GM19240 (cell line): ENCODE measurements around the gene UBXN2A.
"Not testable (repeated sequence)": the region's sequence is repeated elsewhere in the genome, so short reads cannot be mapped to it uniquely, and the experiment has no call there.

Source experiments
- DNase-seq: peaks from one replicate; pipeline ENCODE4 v3.0.0; 2011; ENCODE audit warnings: low spot score; ENCODE audit not compliant: insufficient read length

UBXN2A gene

DNA sequence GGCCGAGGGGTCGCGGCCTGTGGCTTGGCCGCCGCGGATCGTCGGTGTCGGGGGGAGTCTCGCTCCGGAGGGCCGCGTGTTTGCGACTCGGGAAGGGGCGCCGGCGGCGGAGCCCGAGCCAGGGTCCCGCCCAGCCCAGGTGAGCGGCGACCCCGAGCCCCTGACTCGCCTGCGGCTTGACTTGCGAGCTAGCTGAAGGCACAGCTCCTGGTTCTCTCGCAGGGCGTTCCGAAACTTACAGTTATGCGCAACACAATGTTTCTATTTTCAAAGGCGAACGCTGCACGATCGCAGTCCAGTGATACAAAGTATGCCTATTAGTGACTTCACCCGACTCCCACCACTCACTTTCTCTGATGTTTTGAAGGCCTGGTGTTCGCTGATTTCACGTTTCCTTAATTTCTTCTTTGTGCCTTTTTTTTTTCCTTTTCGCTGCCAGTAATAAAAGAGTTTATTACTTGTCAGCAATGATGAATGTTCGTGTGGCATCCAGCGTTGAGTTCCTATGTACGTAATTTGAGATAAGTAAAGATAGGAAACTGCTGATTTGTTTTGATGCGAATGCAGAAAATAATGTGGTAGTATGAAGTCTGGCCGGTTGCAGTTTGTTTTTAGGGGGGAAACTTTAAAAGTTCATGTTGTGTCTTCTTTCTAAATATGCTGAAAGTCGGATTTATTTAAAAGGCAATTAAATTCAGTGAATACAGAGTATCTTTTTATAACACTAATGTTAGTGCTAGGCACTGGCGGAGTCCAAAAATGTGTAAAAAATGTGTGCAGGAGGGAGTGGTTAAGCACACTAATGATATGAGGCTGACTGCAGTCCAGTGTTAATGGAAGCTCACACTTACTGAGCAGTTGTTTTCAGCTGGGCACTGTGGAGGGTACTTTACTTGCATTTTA, 706 bp downstream of the UBXN2A start:
- peak; percentile 36 for DNase-seq

DNA sequence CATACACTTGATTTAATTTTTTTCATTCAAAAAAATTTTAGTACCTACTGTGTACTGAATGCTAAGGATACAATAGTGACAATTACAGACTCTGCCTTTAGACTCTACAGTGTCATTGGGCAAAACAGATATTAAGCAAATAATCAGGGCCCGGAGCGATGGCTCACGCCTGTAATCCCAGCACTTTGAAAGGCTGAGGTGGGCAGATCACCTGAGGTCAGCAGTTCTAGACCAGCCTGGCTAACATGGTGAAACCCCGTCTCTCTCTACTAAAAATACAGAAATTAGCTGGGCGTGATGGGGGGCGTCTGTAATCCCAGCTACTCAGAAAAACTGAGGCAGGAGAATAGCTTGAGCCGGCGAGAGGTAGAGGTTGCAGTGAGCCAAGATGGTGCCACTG, 1.4 kb downstream of the UBXN2A start:
- DNase-seq = no peak

DNA sequence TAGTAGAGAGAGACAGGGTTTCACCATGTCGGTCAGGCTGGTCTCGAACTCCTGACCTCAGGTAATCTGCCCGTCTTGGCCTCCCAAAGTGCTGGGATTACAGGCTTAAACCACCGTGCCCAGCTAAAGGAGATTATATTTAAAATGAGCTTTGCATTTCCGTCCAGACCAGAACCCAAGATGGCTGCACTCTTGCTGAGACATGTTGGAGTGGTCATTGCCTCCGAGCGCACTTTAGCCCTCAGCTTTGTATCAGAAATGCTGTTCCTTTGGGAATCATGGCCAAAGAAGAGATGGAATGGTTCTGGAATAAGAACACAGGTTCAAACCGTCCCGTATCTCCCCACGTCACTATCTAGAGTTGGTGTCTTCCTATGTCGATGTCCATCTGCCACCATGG, 3.4 kb downstream of the UBXN2A start:
- no peak for DNase-seq

DNA sequence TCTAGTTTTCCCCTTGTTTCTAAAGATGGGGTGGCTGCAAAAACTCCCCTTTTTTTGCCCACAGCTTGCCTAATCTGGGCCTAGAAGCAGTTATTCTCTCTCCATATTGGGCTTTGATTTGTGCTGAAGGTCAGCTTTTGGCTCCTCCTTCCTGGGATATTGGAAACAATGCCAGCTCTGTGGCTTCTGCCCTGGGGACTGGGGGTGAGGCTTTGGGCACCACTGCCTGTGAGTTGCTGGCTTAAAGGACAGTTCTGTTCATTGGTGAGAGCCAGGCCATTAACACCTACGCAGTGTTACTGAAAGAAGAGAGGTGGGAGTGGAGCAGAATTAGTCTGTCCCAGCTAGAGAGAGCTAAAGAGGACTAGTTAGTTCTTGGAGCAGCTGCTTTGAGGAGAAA, 4.3 kb downstream of the UBXN2A start:
- DNase-seq = no peak

DNA sequence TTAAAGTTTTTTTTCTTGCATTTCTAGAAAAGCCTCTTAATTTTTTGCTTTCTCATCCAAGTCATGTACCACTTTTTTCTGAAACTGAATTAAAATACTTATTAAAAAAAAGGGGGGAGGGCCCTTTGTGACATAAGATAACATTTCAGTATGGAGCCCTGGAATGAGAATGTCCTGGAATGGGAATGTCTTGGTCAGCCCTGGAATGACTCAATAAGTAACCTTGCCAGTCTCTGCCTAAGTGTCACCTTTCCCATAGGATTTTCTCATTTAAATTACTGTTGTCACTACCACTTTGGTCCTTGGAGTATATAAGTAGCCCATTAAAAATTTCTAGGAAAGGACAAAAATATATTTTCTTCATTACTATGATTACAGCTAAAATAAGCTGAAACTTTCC, 4.7 kb downstream of the UBXN2A start:
- no peak for DNase-seq

DNA sequence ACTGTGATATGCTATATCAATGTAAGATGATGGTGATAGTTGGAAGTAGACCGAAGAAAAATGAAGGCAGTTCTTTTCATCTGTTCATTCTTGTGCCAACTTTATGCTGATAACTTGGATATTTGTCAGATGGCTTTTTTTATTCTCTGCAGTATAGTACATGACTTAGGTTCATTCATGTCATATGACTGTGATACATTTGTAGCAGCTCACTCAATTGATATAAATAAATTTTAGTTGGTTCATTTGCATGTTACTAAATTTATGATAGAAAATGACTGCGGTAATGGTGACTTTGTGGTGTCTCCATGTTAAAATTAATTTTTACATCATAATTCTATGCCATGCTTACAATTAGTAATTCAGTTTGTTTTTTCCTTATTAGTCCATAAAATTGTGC, 7.1 kb downstream of the UBXN2A start:
- DNase-seq = no peak

DNA sequence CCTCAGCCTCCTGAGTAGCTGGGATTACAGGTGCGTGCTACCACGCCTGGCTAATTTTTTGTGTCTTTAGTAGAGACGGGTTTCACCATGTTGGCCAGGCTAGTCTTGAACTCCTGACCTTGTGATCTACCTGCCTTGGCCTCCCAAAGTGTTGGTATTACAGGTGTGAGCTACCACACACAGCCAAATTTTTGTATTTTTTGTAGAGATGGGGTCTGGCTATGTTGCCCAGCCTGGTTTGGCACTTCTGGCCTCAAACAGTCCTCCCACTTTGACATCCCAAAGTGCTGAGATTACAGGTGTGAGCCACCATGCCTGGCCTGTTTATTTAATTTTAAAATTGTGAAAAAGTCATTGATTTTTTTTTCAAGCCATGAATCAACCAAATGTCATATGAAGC, 12.3 kb downstream of the UBXN2A start:
- not testable (repeated sequence) for DNase-seq

DNA sequence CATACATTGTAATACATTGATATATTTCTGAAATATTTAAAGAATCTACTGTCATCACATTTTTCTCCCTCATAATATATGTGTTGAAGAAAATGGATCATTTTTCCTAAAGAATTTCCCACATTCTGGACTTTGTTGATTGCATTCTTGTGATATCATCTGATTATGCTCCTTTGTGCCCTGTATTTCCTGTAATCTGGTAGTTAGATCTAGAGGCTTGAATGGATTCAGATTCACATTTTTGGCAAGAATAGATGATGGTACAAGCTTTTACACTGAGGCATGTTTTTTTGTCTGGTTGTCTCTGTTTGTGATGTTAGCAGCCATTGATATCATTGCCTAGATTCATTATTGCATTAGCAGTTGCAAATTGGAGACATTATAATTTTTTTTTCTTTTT, 13.4 kb downstream of the UBXN2A start:
- DNase-seq = no peak

DNA sequence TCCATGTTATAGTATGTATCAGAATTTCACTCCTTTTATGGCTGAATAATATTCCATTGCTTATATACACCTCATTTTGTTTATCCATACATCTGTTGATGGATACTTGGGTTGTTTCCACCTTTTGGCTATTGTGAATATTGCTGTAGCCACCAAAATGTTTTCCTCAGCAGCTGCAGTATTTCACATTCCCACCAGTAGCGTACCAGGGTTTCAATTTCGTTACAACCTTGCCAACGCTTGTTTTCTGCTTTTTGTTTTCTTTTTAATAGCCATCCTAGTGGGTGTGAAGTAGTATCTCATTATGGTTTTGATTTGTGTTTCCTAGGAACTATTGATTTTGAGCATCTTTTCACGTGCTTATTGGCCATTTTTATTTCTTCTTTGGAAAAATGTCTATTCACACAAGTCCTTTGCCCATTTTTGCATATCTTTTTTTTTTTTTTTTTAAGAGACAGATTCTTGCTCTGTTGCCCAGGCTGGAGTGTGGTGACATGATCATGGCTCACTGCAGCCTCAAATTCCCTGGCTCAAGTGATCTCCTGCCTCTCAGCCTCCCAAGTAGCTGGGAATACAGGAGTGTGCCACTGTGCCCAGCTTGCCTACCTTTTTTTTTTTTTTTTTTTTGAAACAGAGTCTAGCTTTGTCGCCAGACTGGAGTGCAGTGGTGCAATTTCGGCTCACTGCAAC, 14.2 kb downstream of the UBXN2A start:
- no peak for DNase-seq

DNA sequence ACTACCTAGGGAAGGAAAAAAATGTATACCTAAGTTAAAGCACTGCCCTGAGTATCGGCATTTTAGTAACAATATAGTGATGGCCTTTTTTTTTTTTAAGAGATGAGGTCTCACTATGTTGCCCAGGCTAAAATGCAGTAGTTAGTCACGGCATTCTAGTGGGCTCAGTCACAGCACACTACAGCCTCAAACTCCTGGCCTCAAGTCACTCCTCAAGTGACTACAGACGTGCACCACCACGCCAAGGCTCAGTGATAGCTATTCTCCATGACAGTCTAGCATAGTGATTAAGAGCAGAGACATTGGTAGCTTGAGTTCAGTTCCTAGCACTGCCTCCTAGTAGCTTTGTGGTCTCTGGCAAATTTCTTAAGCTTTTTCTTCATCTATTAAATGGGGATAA, 27.6 kb downstream of the UBXN2A start:
- no peak for DNase-seq

DNA sequence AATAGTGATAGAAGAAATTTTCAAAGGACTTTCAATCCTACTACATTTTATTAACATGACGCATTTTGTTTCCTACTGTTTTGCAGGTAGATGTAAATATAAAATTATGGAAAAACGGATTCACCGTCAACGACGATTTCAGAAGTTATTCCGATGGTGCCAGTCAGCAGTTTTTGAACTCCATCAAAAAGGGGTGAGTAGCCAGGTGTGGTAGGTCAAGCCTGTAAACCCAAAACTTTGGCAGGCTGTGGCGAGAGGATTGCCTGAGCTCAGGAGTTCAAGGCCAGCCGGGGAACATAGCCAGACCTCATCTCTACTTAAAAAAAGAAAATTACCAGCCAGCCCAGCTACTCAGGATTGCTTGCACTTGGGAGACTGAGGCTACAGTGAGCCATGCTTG, 36.6 kb downstream of the UBXN2A start:
- no peak for DNase-seq

DNA sequence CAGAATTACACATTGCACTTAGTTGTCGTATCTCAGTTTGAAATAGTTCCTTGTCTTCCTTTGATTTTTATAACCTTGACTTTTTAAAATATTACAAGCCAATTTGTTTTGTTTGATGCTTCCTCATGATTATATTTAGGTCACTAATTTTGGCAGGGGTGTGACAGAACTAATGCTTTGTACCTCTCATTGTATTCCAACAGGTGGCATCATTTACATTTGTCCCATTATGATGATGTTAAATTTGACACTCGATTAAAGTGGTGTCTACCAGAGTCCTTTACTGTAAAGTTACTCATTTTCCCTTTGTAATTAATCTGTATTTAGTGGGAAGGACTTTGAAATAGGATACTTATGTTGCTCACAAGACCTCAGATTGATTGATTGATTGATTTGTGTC, 48.1 kb downstream of the UBXN2A start:
- DNase-seq = no peak

DNA sequence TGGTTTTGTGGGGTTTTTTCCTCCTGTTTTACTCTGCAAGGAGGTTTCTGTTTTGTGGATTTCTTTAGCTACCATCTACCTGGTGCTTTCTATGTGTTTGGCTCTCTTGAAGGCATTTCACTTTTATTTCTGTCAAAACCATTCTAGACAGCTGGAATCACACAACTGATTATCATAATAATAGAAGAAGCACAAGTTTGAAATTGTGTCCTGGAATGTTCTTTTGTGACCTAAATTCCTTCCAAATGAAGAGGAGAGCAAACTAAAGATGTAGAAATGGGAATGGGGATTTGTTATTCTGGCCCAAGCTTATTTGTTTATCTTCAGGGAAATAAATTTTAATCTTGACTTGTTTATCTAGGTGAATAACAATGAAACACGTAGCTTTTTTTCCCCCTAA, 52.7 kb downstream of the UBXN2A start:
- no peak for DNase-seq

DNA sequence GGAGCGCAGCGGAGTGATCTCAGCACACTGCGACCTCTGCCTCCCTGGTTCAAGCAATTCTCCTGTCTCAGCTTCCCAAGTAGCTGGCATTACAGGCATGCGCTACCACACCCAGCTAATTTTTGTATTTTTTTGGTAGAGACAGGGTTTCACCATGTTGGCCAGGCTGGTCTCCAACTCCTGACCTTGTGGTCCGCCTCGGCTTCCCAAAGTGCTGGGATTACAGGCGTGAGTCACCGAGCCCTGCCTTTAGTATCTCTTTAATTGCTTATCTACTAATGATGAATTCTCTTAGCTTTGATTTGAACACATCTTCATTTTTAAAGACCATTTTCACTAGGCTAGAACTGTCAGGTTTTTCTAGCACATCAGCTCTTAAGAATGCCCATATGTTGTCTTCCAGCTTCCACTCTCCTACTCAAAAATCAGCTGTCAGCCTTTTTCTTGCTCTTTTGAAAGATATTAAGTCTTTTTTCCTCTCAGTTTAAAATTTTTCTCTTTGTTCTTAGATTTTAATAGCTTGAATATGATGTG, 53.5 kb downstream of the UBXN2A start:
- no peak for DNase-seq

DNA sequence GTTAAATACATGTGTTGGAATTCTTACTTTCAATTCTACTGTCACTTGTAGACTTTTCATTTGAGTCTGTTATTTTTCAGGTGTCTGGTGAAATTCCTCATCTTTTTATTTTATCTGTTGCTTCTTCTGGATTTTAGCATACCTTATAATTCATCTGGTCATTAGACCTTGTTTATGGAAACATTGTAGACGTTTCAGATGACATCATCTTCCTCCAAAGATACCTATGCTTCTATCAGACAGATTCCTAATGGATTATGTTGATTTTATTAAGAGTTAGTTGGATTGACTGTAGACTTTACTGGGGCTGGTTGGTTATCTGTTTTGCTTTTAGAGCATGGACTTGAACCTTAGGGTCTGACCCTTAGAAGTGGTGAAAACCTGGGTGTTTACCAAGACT, 54.3 kb downstream of the UBXN2A start:
- no peak for DNase-seq

DNA sequence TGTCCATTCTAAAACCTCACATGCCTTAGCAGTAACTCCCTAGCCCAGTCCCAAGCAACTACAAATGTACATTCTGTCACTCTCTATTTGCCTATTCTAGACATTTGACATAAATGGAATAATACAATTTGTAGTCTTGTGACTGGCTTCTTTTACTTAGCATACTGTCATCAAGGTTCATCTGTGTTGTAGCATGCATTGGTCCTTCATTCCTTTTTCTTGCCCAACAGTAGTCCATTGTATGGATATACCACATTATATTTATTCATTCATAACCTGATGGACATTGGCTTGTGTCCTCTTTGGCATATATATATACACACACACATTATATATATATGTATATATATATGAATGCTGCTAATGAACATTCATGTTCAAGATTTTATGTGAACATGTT, 67.4 kb downstream of the UBXN2A start:
- no peak for DNase-seq

DNA sequence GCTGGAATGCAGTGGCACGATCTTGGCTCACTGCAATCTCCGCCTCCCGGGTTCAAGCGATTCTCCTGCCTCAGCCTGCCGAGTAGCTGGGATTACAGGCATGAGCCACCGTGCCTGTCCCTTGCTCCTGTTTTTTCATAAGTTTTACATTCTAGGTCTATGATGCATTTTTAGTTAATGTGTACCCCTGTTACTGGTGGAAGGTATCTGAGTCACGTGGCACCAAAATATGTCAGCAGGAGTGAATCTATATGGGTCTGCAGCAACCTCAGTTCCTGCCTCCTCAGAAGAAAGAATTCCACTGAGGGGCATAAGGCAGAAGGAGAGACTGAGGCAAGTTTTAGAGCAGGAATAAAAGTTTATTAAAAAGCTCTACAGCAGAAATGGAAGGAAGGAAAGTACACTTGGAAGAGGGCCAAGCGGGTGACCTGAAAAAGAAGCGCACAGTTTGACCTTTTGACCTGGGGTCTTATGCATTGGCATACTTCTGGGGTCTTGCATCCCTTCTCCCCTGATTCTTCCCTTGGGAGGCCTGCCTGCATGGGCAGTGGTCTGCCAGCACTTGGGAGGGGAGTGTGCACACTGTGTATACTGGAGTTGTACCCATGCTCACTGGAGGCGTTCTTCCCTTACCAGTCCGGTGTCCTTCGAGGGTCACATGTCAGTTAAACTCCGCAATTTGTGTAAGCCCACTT, 68.6 kb downstream of the UBXN2A start:
- DNase-seq = no peak

DNA sequence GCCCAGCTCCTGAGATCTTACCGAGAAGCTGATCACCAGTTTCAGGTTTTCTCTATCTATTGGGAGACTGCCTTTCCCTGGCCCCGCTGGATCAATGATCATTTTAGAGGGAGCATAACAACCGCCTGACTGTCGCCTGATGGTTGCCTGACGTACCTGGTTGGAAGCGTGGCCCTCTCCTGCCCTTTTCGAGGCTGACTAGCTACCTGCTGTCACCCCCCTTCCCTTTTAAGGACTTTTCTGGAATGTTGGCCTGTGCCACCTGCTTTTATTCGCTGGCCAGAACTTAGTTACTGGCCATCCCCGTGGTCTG, 69.1 kb downstream of the UBXN2A start:
- DNase-seq = no peak

DNA sequence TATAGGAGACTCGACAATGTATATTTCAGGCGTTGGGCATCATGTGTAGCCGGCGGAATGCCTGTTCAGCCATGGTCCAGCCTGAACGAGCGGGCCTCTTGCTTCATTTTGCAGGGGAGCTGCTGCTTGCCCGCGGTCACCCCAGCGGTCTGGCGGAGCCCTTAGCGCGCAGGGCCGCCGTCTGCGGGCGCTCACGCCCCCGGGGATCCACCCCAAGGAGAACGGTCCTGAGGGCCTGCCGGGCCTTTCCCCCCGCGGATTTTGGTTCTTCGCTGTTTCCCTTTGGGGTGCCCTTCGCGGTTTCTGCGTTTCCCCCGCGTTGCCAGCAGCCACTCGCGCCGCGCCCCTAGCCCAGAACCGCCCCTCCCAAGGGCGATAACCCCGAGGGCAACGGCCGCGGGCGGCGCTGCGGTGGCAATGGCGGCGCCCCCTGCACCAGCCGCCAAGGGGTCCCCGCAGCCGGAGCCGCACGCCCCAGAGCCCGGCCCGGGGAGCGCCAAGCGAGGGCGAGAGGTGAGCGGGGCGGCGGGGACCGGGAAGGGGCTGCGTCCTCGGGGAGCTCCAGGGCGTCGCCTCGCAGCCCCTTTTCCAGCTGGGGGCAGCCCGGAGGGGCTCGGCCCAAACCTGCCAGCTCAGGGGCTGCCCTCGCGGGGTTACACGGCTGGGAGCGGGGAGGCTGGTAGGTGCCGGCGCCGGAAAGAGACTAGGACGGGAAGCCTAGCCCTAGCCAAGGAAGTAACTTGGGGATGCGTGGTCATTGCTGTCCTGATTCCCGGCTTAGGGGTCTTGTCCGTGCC, 69.6 kb downstream of the UBXN2A start, which contains the start of gene MFSD2B:
MFSD2B (plus strand) TSS at position 406 of the 797 bp plus-strand sequence; CDS start at position 418, 12 bp downstream.
- DNase-seq = no peak

DNA sequence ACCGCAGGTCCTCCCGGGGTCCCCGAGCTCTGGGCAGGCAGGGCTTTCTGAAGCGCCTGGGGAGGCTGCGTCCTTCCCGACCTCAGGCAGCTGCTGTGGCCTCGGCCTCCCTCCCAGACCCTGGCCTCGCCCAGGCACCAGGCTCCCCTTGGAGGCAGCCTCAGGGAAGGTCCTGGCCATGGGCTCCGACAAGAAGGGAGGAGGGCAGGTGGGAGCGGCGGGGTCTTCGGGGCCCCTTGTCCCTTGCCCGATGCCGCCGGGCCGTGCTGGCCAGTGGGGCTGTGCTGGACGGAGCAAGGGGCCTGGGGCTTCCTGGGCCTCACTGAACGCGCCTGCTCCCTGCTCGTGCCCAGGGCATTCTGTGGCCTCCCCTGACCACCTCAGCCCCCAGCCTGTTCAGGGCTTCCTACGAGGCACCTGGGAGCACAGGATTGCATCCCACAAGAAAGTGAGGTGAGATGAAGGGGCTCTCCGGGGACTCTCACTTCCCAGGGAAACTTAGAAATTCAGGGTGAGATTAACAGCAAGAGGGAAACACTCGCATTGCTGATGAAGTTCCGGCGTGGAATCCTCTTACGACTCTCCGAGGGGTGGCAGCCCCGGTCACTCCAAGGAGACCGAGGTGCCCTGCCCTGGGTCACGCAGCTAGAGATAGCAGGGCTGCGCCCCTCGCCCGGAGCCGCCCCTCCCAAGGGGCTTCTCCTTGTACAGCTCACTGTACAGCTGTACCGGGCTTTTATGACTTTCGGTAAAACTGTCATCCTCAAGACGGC, 70.4 kb downstream of the UBXN2A start:
- no peak for DNase-seq
